DMS79 treated with DMSO at 0.1 percent for 48 hours (cell line): ENCODE results near the gene SCN10A.

Experiments
- DNase-seq: peaks from one replicate; lab custom pipeline; 2025; lab: John Stamatoyannopoulos, UW

The SCN10A gene

DNA sequence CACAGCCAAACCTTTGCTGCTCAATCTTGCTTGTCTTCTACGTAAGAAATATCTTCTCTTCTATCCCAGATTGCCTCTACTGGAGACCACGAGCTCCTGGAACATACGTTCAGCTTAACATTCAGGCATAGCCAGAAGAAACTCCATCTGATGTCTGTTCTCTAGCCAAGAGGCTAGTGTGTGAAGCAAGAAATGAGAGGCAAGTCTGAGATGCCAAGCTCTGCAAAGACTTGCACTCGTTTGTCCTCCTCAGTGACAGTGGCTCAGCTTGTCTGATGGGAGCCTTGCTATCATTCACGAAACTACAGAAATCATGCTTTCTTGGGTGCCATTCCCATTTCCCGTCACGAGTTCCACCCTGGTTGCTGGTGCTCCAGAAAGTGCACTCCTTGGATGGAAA lies at the start of gene SCN10A:
TSS of gene SCN10A (minus strand) at position 192 of the 400 bp plus-strand sequence. CDS start 22,207 bp downstream, outside the sequence.
- no peak for DNase-seq

DNA sequence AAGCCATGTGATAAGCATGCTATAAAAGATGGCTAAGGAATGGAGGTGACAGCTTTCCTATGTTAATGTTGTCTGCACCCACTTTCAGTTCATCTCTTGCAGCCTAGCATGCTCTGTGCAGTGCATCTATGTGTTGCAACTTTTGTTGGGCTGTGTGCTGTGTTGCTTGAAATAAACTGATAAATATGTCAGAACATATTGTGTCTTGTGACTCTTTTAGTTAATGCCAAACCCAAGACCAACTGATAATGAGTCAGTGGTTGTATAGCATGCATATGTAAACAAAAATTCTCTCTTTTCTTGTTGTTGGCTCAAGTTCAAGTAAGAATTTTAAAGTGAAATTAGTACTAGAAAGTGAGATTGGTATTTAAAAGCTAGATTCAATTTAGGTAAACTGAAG lies 37.0 kb upstream of the SCN10A start:
- no peak for DNase-seq

DNA sequence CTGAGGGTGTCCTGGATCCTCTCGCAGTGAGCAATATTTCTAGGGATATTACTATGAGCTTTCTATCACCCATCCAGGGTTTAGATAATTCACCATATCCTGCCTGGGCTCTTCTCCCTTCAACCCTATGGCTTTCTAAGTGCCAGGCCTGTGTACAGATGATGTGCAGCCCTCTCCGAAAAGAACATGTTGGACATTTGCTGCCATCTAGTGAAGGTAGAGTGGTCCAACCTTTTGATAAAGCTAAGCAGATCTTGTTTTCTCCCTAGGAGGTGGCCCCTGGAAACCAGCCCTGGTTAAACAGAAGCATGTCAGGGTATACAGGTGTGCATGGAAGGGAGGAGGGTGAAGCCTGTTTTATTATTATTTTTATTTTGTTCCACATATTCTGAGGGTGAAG lies 27.9 kb upstream of the SCN10A start:
- no peak for DNase-seq

DNA sequence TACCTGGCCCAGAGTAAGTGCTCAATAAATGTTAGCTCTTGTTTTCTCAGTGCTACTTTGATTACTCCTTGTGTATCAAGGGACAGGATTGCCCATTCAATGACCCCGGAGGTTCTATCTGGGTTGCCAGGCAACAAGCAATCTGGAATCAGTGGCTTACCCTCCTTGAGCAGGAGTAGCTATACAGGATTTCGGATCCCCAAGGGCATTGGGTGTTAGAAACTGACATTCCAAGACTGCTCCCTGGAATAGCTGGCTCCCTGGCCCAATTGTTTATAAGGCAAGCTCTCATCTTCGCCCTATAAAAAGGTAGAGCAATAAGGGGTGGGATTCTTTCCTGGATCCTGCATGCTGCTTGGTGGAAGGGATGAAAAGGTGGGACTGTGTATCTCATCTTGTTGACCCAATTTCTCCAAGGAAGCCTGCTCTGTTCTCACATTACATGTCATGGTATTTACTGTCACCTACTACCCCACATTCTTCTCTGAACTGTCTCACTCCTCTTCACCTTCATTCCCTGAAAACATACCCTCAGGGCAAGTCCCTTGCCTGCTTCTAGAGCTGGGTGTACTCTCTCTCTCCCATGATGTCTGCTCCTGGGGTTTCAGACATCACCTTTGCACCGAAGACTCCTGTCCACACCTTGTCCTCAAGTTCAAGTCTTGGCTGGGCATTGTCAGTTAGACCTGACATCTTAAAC lies 26.4 kb upstream of the SCN10A start:
- DNase-seq, result no peak

- DNase-seq, result no peak
These were observed 25.0 kb upstream of the SCN10A start for GRCh38 chr3:38840987-38841386.

DNA sequence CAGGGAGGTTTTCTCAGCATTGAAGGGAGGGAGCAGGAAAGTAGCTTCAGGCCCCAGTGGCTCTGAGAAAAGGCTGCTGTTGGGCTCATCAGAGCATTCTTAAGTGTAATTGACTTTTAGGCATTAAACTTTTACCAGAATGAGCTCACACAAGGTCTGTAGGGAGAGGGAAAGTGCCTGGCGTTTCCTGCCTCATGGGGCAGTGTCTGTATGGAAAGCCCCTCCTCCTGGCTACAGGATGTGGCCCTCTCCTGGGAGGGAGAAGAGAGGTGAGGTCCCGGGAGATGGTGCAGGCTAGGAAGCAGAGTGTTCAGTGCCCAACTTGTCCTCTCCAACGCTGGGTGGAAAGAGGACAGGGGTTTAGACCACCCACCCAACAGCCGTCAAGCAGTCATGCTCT lies 21.3 kb upstream of the SCN10A start:
- DNase-seq, result no peak

- no peak for DNase-seq
These were observed 20.5 kb upstream of the SCN10A start for GRCh38 chr3:38836561-38836960.

DNA sequence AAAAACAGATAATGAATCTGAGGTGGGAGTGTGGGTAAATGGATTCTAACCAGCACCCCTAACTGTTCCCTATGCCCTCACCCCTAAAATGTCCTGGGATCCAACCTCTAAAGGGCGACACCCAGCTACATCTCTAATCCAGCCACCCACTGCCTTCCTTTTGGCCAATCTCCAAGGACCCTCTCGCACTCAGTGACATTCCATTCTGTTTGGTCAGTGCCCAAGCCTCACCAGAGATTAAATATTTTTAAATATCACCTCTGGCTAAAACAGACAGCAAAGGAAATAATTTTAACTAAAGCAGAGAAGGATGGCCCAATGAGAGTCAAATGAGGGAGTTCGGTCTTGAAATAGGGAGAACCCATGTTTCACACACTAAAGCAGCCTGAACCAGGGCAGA lies 19.9 kb upstream of the SCN10A start:
- no peak for DNase-seq

- DNase-seq, result no peak
These were observed 18.7 kb upstream of the SCN10A start for GRCh38 chr3:38834717-38835116.

GRCh38 chr3:38834110-38834509 lies 18.1 kb upstream of the SCN10A start:
- no peak for DNase-seq

GRCh38 chr3:38829404-38829803 lies 13.4 kb upstream of the SCN10A start:
- no peak for DNase-seq

- DNase-seq, result no peak
These were observed 12.7 kb upstream of the SCN10A start for GRCh38 chr3:38828681-38829080.

DNA sequence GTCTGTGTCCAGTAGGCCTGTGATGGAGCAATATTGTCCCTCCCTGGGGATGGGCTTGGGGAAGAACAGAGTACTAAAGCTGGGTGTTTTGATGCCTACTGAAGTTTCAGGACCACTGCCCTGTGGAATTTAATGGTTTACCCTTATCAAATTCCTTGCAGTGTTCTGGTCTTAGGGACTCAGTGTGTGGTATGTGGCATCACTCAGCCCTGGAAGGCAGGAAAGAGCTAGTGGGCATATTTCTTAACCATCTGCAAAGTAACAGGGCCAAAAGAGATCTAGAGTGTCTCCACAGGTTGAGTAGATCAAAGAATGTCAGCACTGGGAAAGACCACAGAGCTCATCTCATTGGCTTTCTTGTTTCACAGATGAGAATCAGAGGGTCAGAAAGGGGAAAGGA lies 11.8 kb upstream of the SCN10A start:
- no peak for DNase-seq

GRCh38 chr3:38826001-38826400 lies 10.0 kb upstream of the SCN10A start:
- DNase-seq, result no peak

GRCh38 chr3:38824349-38824748 lies 8.3 kb upstream of the SCN10A start:
- DNase-seq, result no peak

DNA sequence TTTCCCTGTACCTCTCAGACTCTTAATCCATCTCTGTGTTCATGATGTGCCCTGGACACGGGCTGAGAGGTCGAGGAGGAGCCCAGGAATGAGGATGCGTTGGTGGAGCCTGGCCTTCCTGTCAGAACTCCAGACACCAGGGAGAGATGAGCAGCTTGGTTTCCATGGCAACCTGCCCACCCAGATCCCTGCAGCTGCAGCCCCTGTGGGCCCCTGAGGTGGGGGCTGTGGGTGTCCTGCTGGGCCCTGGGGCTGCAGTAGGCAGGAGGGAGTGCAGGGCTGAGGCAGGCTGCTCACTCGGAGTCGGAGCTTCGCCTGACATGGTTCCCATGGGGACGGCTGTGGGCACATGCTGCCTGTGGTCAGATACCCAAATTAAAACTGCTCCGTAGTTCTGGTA lies 7.7 kb upstream of the SCN10A start:
- no peak for DNase-seq

DNA sequence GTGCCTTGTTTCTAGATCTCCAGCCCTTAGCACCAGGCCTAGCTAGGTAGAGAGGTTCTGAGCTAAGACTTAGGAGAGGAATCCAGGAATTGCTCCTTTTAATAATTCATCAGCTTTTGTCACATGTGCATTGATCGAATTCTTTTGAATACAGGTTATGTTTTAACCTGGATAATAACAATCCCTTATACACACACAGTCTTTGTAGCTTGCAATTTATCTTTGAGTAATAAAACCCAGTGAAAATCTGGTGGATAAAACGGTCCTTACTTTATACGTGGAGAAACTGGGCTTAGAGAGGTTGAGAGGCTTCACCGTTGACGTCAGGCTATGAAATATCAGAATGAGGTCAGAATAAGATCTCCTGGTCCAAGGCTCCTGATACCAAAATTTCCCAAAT lies 7.2 kb upstream of the SCN10A start:
- DNase-seq, result no peak

- DNase-seq, result no peak
These were observed 4.2 kb downstream of the SCN10A start for GRCh38 chr3:38811822-38812221.

- DNase-seq, result no peak
These were observed 10.1 kb downstream of the SCN10A start for GRCh38 chr3:38805765-38806386.

GRCh38 chr3:38805004-38805403 lies 11.0 kb downstream of the SCN10A start:
- DNase-seq, result no peak

GRCh38 chr3:38800511-38800910 lies 15.5 kb downstream of the SCN10A start:
- DNase-seq, result no peak

- DNase-seq, result no peak
These were observed 22.3 kb downstream of the SCN10A start for GRCh38 chr3:38793721-38794120.

DNA sequence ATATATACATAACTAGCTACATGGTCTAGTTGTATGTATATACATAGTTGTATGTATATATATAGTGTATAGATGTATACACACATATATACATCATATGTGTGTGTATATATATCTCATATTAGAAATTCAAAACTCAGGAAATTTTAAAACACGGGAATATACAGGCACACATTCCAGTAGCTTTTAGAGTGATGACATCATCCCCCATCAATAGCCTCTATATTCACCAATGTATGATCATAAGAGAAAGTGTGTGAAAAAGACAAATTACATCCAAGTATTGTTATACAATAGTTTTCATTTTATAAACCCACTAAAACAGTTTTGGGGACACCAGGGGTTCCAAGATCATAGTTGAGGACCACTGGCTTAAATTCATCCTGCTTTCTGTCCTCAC lies 23.0 kb downstream of the SCN10A start:
- DNase-seq, result no peak

DNA sequence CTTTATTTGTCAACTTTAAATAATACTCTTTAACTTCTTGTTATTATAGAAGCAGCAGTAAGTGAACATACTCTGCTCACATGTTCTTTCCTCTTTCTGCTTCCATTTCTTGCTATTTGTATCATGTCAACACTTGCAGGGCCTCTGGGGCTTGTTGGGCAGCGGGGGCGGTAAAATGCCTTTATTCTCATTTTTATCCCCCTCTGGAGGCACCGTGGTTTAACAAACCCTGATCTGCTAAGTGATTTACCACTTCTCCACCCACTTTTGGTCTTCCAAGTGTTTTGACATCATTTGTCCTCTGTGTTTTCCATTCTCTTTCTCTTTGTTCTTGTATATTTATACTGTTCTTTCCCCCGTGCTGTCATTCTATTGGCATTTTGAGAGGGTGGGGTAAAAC lies 33.9 kb downstream of the SCN10A start:
- DNase-seq, result no peak
